SU-DHL-6 (cell line): Measurements from ENCODE around the gene ALPK3.

ENCODE experiments used
- EZH2phosphoT487 ChIP-seq: fragments of 200-600 bp; sonication (generic), shearing (Covaris generic); conservative IDR thresholded peaks from 2 replicates; pipeline ENCODE4 v1.6.1; 2018; ENCODE audit warnings: mild to moderate bottlenecking, antibody characterized with exemption, low read length, moderate library complexity, mixed read lengths
- TF ChIP-seq, protein P1 (sequence below): fragments of 200-600 bp; sonication (generic); IDR thresholded peaks from one replicate; pipeline ENCODE4 v1.5.1; 2017; ENCODE audit warnings: antibody characterized with exemption, mild to moderate bottlenecking, low read length, moderate library complexity; ENCODE audit not compliant: insufficient read depth, poor library complexity, severe bottlenecking

DNA sequence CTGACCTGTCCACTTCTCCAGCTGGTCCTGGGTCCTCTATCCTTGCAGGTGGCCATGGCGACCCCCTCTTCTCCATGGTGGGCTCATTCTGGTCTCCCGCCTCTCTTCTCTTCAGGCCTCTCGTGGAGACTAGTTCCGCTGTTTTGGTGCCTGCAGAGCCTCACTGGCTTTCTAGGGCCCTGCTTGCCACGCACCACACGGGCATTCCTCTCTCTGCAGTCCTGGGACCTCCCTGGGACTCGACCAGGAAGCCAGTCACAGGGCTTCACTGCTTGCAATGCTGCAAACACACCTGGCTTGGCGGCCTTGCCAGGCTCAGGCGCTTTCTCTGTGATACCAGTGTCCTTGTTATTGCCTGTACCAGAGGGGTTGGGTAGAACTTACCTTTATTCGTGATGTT is 76.5 kb downstream of the ALPK3 start:
- TF ChIP-seq, protein P1, sequence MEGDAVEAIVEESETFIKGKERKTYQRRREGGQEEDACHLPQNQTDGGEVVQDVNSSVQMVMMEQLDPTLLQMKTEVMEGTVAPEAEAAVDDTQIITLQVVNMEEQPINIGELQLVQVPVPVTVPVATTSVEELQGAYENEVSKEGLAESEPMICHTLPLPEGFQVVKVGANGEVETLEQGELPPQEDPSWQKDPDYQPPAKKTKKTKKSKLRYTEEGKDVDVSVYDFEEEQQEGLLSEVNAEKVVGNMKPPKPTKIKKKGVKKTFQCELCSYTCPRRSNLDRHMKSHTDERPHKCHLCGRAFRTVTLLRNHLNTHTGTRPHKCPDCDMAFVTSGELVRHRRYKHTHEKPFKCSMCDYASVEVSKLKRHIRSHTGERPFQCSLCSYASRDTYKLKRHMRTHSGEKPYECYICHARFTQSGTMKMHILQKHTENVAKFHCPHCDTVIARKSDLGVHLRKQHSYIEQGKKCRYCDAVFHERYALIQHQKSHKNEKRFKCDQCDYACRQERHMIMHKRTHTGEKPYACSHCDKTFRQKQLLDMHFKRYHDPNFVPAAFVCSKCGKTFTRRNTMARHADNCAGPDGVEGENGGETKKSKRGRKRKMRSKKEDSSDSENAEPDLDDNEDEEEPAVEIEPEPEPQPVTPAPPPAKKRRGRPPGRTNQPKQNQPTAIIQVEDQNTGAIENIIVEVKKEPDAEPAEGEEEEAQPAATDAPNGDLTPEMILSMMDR, result no peak
- TF ChIP-seq EZH2phosphoT487, result no peak
